Measurements from ENCODE around the gene CEP72.
A peak's percentile ranks its signal among the peaks of the same experiment; 100 is the strongest.

Gene CEP72, protein sequence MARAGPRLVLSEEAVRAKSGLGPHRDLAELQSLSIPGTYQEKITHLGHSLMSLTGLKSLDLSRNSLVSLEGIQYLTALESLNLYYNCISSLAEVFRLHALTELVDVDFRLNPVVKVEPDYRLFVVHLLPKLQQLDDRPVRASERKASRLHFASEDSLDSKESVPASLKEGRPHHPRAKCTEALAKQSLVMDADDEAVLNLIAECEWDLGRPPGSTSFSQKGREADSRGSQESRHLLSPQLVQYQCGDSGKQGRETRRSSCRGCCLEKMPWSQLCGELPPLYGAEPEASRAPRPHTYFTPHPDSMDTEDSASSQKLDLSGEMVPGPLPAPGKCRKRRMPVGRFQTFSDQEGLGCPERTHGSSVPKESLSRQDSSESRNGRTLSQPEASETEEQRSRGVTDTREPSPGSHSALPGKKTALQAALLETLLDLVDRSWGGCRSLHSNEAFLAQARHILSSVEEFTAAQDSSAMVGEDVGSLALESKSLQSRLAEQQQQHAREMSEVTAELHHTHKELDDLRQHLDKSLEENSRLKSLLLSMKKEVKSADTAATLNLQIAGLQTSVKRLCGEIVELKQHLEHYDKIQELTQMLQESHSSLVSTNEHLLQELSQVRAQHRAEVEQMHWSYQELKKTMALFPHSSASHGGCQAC

DNA sequence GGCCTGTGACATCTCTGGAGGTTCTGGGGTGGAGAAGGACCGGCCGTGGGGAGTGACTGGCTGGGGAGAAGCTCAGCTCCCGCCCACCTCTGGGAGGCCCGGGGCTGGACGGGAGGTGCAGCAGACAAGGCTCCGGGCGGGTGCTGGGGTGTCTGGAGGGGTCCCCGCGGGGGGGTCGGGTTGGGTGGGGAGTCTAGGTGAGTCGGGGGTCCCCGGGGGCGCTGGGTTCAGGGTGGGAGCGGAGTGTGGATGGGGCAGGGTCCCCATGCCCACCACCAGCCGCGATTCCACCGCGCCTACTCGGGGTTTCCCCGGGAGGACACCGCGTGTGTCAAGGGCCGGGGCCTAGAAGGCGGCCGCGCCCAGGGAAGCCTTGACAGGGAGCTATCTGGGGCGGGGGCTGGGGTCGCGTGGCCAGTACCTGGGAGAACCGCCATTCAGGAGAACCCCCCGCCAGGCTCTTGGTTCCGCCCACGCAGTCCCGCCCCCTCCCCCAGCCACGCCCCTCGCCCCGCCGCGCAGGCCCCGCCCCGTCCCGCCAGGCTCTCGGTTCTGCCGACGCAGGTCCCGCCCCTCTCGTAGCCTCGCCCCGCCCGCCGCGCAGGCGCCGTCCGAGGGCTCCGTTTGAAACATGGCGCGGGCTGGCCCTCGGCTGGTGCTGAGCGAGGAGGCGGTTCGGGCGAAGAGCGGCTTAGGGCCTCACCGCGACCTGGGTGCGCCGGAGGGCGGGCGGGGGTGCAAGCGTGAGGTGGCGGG, at the start of gene CEP72:
Gene CEP72 (plus strand): TSS at position 610 of the 756 bp plus-strand sequence. CDS start 22 bp downstream, at position 632.
- H3K36me3 ChIP-seq: peaks cover 0 to 27% (median 11%) of the 10 kb centered on the region in 11 experiments; a peak in 13 of 22 replicates

DNA sequence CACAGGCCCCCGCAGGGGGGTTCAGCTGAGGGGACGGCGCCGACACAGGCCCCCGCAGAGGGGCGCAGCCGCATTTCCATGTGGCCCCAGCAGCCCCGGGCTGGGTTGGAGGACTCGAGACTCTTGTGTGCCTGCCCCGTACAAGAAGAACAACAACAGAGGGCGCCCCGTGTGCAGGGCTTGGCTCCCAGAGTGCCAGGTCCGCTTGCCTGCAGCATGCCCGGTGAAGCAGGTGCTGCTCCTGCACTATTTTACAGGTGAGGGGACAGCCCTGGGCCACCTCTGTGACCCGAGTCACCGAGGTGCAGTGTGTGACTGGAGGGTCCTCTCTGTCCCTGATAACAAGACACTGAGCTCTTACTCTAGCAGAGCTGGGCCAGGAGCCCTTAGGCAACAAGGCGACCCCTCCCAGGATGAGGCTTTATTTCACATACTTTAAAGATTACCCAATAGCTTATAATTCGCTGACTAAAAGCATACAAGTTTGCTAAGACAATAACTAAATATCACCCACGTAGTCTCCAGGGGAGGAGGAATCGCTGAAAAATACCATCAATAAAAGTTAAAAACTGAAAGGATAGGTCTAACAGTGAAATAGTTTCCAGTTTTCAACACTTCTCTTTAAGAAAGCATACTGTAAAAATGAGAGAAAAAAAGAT, 46.2 kb upstream of the CEP72 start:
- H3K4me2 ChIP-seq: peak overlapping the region in 1 of 11 experiments; percentile 20; a peak in 2 of 22 replicates
- TF ChIP-seq Cebpa-rat (IDR thresholded peaks at IDR 0.05): no peak; a peak in 1 of 22 replicates
- no peak overlapping the region for H3K4me3 ChIP-seq
- peaks cover 0 to 9% (median 0%) of the 10 kb centered on the region in 11 experiments; a peak in 3 of 22 replicates for H3K9me3 ChIP-seq (replicated peaks in 1 of 11)
- H3K27ac ChIP-seq: no peak overlapping the region
- peaks cover 0 to 21% (median 0%) of the 10 kb centered on the region in 11 experiments; a peak in 4 of 22 replicates for H4K20me1 ChIP-seq
- no peaks in the 10 kb centered on the region for H3K36me3 ChIP-seq
- H3K4me1 ChIP-seq: peaks cover 0 to 11% (median 6%) of the 10 kb centered on the region in 10 experiments; a peak in 7 of 20 replicates
- H3K9ac ChIP-seq: no peak overlapping the region
- H3K27me3 ChIP-seq: peaks cover 0 to 31% (median 0%) of the 10 kb centered on the region in 11 experiments; a peak in 5 of 22 replicates

More for the DNA sequence above, at the start of gene CEP72:
- Histone ChIP-seq H3K4me2 (peak within 1 kb of the TSS; percentile 74 to 98 (median 87)), H3K27me3 (peaks cover 0 to 24% (median 0%) of the 10 kb centered on the region in 11 experiments; a peak in 4 of 22 replicates), H3K4me3 (peak within 1 kb of the TSS; percentile 76 to 90 (median 84)), H3K4me1 (peaks cover 29 to 67% (median 56%) of the 10 kb centered on the region in 10 experiments), H3K9ac (peak within 1 kb of the TSS; percentile 76 to 89 (median 82)), H3K27ac (peak within 1 kb of the TSS in 10 of 11 experiments; percentile 46 to 76 (median 72); a peak in 19 of 22 replicates), H3K9me3 (replicated peaks in 1 of 11) (peaks cover 0 to 16% (median 14%) of the 10 kb centered on the region in 11 experiments; a peak in 18 of 22 replicates), H4K20me1 (peaks cover 0 to 42% (median 10%) of the 10 kb centered on the region in 11 experiments; a peak in 15 of 22 replicates)
- no peak for TF ChIP-seq Cebpa-rat (IDR thresholded peaks at IDR 0.05)

DNA sequence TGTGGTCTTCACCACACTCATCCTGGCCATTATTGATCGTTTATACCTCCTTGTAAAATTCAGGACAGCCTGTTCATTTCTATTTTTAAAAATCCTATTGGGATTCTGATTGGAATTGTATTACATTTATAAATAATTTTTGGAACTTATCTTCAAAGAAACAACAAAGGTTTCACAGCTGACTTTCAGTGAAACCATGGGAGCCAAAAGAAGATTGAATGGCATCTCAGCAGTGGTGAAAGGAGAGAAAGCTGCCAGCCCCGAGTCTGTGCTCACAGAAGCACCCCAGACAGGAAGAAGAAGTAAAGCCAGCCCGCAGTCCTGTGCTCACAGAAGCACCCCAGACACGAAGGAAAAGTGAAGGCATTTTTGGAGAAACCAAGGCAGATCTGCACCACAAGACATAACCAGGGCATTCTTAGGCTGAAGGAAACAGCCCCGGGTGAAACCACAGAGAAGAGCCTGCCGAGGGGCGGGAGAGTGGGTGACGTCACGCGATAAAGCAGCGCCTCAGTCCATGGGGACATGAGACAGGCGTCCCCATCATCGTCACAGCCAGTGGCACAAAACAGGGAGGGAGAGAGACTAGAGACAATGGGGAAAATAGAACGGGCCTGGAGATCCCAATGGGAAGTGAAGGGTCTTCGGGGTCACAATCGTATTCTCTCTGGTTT, 45.4 kb upstream of the CEP72 start:
- Histone ChIP-seq H3K4me3 (no peak overlapping the region), H3K4me2 (no peak overlapping the region)

DNA sequence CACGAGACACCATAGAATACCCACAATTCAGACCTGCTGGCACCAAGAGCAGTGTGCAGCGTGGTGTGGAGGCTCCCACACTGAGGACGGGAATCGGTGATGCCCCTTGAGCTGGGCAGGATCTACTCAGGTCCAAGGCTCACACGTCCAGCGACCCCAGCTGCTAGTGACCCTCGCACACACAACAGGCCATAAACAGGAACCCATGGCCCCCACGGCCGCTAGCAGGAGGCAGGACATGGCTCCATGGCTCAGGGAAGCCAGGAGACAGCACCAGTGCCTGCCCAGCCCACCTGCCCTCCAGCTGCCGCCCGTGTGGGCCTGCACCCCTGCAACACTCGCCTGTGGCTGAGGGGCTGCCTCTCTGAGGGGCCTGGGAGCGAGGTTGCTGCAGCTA, 44.5 kb upstream of the CEP72 start:
- no peak overlapping the region for H3K9ac ChIP-seq
- H3K4me2 ChIP-seq: peak overlapping the region in 5 of 11 experiments; percentile 10 to 44 (median 25); a peak in 7 of 22 replicates
- no peak for TF ChIP-seq Cebpa-rat (IDR thresholded peaks at IDR 0.05)
- H4K20me1 ChIP-seq: peaks cover 0 to 22% (median 0%) of the 10 kb centered on the region in 11 experiments; a peak in 4 of 22 replicates
- H3K36me3 ChIP-seq: no peaks in the 10 kb centered on the region
- H3K4me3 ChIP-seq: no peak overlapping the region
- H3K27me3 ChIP-seq: peaks cover 0 to 31% (median 0%) of the 10 kb centered on the region in 11 experiments; a peak in 5 of 22 replicates
- no peak overlapping the region for H3K27ac ChIP-seq
- H3K4me1 ChIP-seq: peaks cover 11 to 20% (median 13%) of the 10 kb centered on the region in 10 experiments; a peak in 18 of 20 replicates
- H3K9me3 ChIP-seq (replicated peaks in 1 of 11): peaks cover 0 to 9% (median 0%) of the 10 kb centered on the region in 11 experiments; a peak in 3 of 22 replicates

More for the DNA sequence above, 45.4 kb upstream of the CEP72 start:
- peaks cover 0 to 27% (median 0%) of the 10 kb centered on the region in 11 experiments; a peak in 5 of 22 replicates for H3K27me3 ChIP-seq
- H3K9ac ChIP-seq: no peak overlapping the region
- H4K20me1 ChIP-seq: peaks cover 0 to 22% (median 0%) of the 10 kb centered on the region in 11 experiments; a peak in 4 of 22 replicates
- no peak for TF ChIP-seq Cebpa-rat (IDR thresholded peaks at IDR 0.05)
- H3K27ac ChIP-seq: no peak overlapping the region
- H3K9me3 ChIP-seq (replicated peaks in 1 of 11): peaks cover 0 to 9% (median 0%) of the 10 kb centered on the region in 11 experiments; a peak in 3 of 22 replicates
- H3K4me1 ChIP-seq: peaks cover 2 to 11% (median 8%) of the 10 kb centered on the region in 10 experiments; a peak in 17 of 20 replicates
- H3K36me3 ChIP-seq: no peaks in the 10 kb centered on the region

DNA sequence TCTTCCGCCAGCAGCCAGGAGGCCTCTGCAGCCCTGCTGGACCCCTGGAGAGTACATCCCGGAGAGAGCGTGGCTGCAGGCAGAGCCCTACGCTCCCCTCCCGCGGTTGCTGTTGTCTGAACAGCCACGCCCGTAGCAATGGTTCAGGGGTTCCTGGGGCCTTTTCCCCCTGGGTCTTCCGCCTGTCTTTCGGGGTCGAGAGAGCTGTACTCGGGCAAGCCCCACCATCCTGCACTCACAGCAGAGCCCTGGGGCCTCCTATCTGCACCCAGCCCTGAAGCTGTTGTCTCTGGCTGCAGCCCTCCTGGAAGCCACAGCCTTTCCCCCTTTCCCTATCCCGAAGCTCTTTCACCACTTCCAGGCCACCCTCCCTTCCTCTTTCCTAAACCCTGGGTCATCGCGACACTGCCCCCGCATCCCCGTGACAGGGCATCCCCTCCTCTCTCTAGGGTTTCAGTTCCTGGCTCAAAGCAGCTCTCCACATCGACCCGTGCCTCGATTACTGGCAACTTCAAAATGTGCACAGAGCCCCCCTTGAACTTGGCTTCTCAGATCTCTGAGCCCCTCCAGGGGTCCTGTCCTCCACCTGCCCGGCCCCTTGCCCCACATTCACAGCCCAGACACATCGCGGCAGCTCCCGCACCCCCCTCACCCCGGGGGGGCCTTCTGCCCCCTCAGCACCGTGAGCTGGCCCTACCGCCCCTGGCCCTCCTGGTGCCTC, 43.9 kb upstream of the CEP72 start:
- Histone ChIP-seq H3K27me3 (peaks cover 0 to 36% (median 0%) of the 10 kb centered on the region in 11 experiments; a peak in 5 of 22 replicates), H4K20me1 (peaks cover 0 to 22% (median 0%) of the 10 kb centered on the region in 11 experiments; a peak in 4 of 22 replicates), H3K4me2 (peak overlapping the region in 5 of 11 experiments; percentile 10 to 44 (median 25); a peak in 8 of 22 replicates), H3K4me3 (no peak overlapping the region), H3K27ac (no peak overlapping the region), H3K4me1 (peaks cover 11 to 22% (median 14%) of the 10 kb centered on the region in 10 experiments; a peak in 18 of 20 replicates), H3K36me3 (no peaks in the 10 kb centered on the region), H3K9me3 (replicated peaks in 1 of 11) (peaks cover 0 to 9% (median 0%) of the 10 kb centered on the region in 11 experiments; a peak in 3 of 22 replicates), H3K9ac (0 out of 22 replicates have a peak overlapping the region, but pooled peaks of 1 of the 11 experiments have one; percentile 5)
- TF ChIP-seq Cebpa-rat (IDR thresholded peaks at IDR 0.05): no peak

DNA sequence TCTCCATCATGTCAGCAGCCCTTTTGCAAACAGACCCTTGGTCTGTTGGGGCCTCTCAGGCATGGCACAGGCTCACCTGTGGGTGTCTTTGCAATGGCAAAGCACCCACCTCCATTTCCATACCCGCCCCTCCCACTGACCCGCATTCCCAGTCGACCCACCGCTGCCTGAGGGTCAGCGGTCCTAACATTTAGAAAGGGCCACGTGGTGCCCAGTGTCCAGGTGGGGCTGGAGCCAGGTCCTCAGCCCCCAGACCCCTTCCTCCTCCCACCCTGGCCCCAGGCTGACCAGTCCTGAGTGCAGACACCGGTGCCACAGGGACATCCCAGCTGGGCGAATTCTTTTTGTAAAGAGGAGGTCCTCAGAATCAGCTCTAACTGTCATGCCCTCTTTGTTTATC, 43.3 kb upstream of the CEP72 start:
- Histone ChIP-seq H4K20me1 (peaks cover 0 to 22% (median 0%) of the 10 kb centered on the region in 11 experiments; a peak in 4 of 22 replicates), H3K9me3 (replicated peaks in 1 of 11) (peaks cover 0 to 9% (median 0%) of the 10 kb centered on the region in 11 experiments; a peak in 3 of 22 replicates)

More for the DNA sequence above, 43.3 kb upstream of the CEP72 start:
- peaks cover 0 to 36% (median 0%) of the 10 kb centered on the region in 11 experiments; a peak in 5 of 22 replicates for H3K27me3 ChIP-seq
- H3K9ac ChIP-seq: no peak overlapping the region
- H3K27ac ChIP-seq: no peak overlapping the region
- no peak overlapping the region for H3K4me3 ChIP-seq
- no peak overlapping the region; a peak in 1 of 22 replicates for H3K4me2 ChIP-seq
- H3K4me1 ChIP-seq: peaks cover 11 to 22% (median 14%) of the 10 kb centered on the region in 10 experiments; a peak in 18 of 20 replicates
- H3K36me3 ChIP-seq: no peaks in the 10 kb centered on the region
- no peak for TF ChIP-seq Cebpa-rat (IDR thresholded peaks at IDR 0.05)

All from BLaER1 treated with 17β-estradiol and CSF1 and Interleukin-3, amounts not matched to agents 10 nM and 100 nM (cell line).